SK-N-SH (cell line): ENCODE results near the gene TNIP3. TPM values are rescaled to one million over a fixed set of nuclear protein-coding genes. Genes with fewer than 3 reads are reported as not detected.

Experiments
- CTCF ChIA-PET: fragments of 300-600, 350-600 bp; formaldehyde crosslinking; extraction: SDS; loops from one replicate; lab custom pipeline; 2021; lab: Yijun Ruan, JAX
- POLR2A ChIA-PET: fragments of 350-600 bp; sonication (Branson Sonifier 250); formaldehyde crosslinking; extraction: SDS; loops from one replicate; lab custom pipeline; 2020; ENCODE audit warnings: antibody characterized with exemption, inconsistent platforms; lab: Yijun Ruan, JAX
- DNase-seq: peaks from one replicate; pipeline ENCODE4 v3.0.0; 2012
- H2AFZ ChIP-seq: fragments of 200-600 bp; sonication (generic); 2 replicates; pipeline ENCODE4 v1.8.1; 2016; ENCODE audit warnings: antibody characterized with exemption, mild to moderate bottlenecking, low read depth
- H3F3A ChIP-seq: fragments of 200-600 bp; sonication (generic); replicated peaks from 2 replicates; pipeline ENCODE3; 2016; ENCODE audit warnings: antibody characterized with exemption, mild to moderate bottlenecking; ENCODE audit not compliant: insufficient read depth
- H3K27ac ChIP-seq, 2 experiments: fragments of 200-500 bp in 1 of 2; fragments of 200-600 bp in 1 of 2; sonication (Bioruptor generic) in 1 of 2; sonication (generic), shearing (Covaris generic) in 1 of 2; 2 replicates each; pipeline versions ENCODE4 v1.5.1 to v1.6.1; 2014 to 2016; ENCODE audit warnings: low read depth in 2 of 2, inconsistent platforms in 1 of 2, low read length in 1 of 2, mild to moderate bottlenecking in 1 of 2, mixed read lengths in 1 of 2
- H3K27me3 ChIP-seq: fragments of 200-600 bp; sonication (generic), shearing (Covaris generic); 2 replicates; pipeline ENCODE4 v1.6.1; 2016; ENCODE audit warnings: mixed run types; ENCODE audit not compliant: insufficient read depth
- H3K36me3 ChIP-seq, 2 experiments: fragments of 200-500 bp in 1 of 2; fragments of 200-600 bp in 1 of 2; sonication (Bioruptor generic) in 1 of 2; sonication (generic) in 1 of 2; replicated peaks in 1 of 2; 2 replicates each; pipeline versions ENCODE3 to v1.5.1; 2014 to 2016; ENCODE audit warnings: low read length in 1 of 2, mild to moderate bottlenecking in 1 of 2; ENCODE audit not compliant: insufficient read depth in 2 of 2, control insufficient read depth in 1 of 2
- H3K4me1 ChIP-seq, 2 experiments: fragments of 200-500 bp in 1 of 2; fragments of 200-600 bp in 1 of 2; sonication (Bioruptor generic) in 1 of 2; sonication (generic), shearing (Covaris generic) in 1 of 2; 2 replicates each; pipeline versions ENCODE4 v1.5.1 to v1.6.1; 2014 to 2016; ENCODE audit warnings: low read depth in 1 of 2, low read length in 1 of 2, mixed run types in 1 of 2; ENCODE audit not compliant: insufficient read depth in 2 of 2, control insufficient read depth in 1 of 2
- H3K4me2 ChIP-seq: fragments of 200-600 bp; sonication (generic), shearing (Covaris generic); 2 replicates; pipeline ENCODE4 v1.6.1; 2017; ENCODE audit warnings: mixed run types
- H3K4me3 ChIP-seq, 2 experiments: fragments of 200-500 bp in 1 of 2; fragments of 200-600 bp in 1 of 2; sonication (Bioruptor generic) in 1 of 2; sonication (generic), shearing (Covaris generic) in 1 of 2; 2 replicates each; pipeline versions ENCODE4 v1.5.1 to v1.8.1; 2014 to 2016; ENCODE audit warnings: low read depth in 2 of 2, inconsistent platforms in 1 of 2, low read length in 1 of 2, mild to moderate bottlenecking in 1 of 2, mixed read lengths in 1 of 2, moderate library complexity in 1 of 2
- H3K79me2 ChIP-seq: fragments of 200-600 bp; sonication (generic); 2 replicates; pipeline ENCODE4 v1.8.1; 2017; ENCODE audit warnings: mild to moderate bottlenecking; ENCODE audit not compliant: insufficient read depth
- H3K9ac ChIP-seq: fragments of 200-600 bp; sonication (generic); 2 replicates; pipeline ENCODE4 v1.6.1; 2017; ENCODE audit warnings: mixed run types
- H3K9me2 ChIP-seq: fragments of 200-600 bp; sonication (generic); 2 replicates; pipeline ENCODE4 v1.6.1; 2017; ENCODE audit warnings: mixed run types
- H3K9me3 ChIP-seq: fragments of 200-600 bp; sonication (generic); 2 replicates; pipeline ENCODE4 v1.6.1; 2017; ENCODE audit warnings: mixed run types, mild to moderate bottlenecking, moderate library complexity
- H4K20me1 ChIP-seq: fragments of 200-600 bp; sonication (generic); 2 replicates; pipeline ENCODE4 v1.6.1; 2017; ENCODE audit warnings: mild to moderate bottlenecking, mixed run types; ENCODE audit not compliant: insufficient read depth
- CTCF ChIP-seq: fragments of 200-600 bp; sonication (generic); IDR thresholded peaks from 2 replicates; pipeline ENCODE4 v1.6.1; 2017; ENCODE audit warnings: antibody characterized with exemption, mild to moderate bottlenecking, moderate library complexity
- EZH2phosphoT487 ChIP-seq: fragments of 200-600 bp; sonication (generic); IDR thresholded peaks from 2 replicates; pipeline ENCODE4 v1.6.1; 2017; ENCODE audit warnings: low read depth, mixed run types, mild to moderate bottlenecking, antibody characterized with exemption, moderate library complexity, borderline replicate concordance
- MEF2A ChIP-seq: IDR thresholded peaks from 2 replicates; pipeline ENCODE4 v1.4.0; 2012; ENCODE audit warnings: low read depth, borderline replicate concordance
- MXI1 ChIP-seq: IDR thresholded peaks from 2 replicates; pipeline ENCODE4 v1.6.1; 2012; ENCODE audit warnings: mild to moderate bottlenecking, low read depth, low read length, improper control_type of control experiment
- NRF1 ChIP-seq: IDR thresholded peaks from 2 replicates; pipeline ENCODE4 v1.6.1; 2012; ENCODE audit warnings: low read depth, mild to moderate bottlenecking, low read length
- PBX3 ChIP-seq: IDR thresholded peaks from 2 replicates; pipeline ENCODE4; 2012
- RCOR1 ChIP-seq: fragments of 150-350 bp; IDR thresholded peaks from 2 replicates; pipeline ENCODE4 v1.6.1; 2017; ENCODE audit warnings: antibody characterized with exemption, low read length
- RFX5 ChIP-seq: IDR thresholded peaks from 2 replicates; pipeline ENCODE4 v1.6.1; 2012; ENCODE audit warnings: mild to moderate bottlenecking, improper control_type of control experiment, low read length
- RXRA ChIP-seq: IDR thresholded peaks from 2 replicates; pipeline ENCODE4 v1.4.0; 2012; ENCODE audit warnings: low read depth, mild to moderate bottlenecking, borderline replicate concordance
- SMC3 ChIP-seq: IDR thresholded peaks from 2 replicates; pipeline ENCODE4 v1.6.1; 2012; ENCODE audit warnings: low read depth, low read length, improper control_type of control experiment
- TAF1 ChIP-seq: IDR thresholded peaks from 2 replicates; pipeline ENCODE4 v1.6.1; 2012; ENCODE audit warnings: low read depth, mild to moderate bottlenecking, low read length, moderate library complexity, borderline replicate concordance
- TCF12 ChIP-seq: IDR thresholded peaks from 2 replicates; pipeline ENCODE4 v1.4.0; 2012
- TEAD4 ChIP-seq: IDR thresholded peaks from 2 replicates; pipeline ENCODE4 v1.4.0; 2012; ENCODE audit warnings: mild to moderate bottlenecking, borderline replicate concordance; ENCODE audit not compliant: insufficient read depth
- WGBS: methylation state at CpG from one replicate; pipeline ENCODE4 v1.1.6; 2017; ENCODE audit warnings: low lambda C conversion rate; 5-methylcytosine and 5-hydroxymethylcytosine counted together
- polyA plus RNA-seq, 3 experiments: library from polyadenylated mRNA; depleted of rRNA; stranded (reverse); fragments of >200 nt; gene quantifications; 2 replicates each; pipeline ENCODE4 v1.2.3, GENCODE V29; 2012

Gene TNIP3
- polyA plus RNA-seq, 1 of the 3 experiments (the other 2 are of a cell fraction), result 0.15 TPM

GRCh38 chr4:121094297-121094966 lies 69.7 kb downstream of the TNIP3 start:
- Histone ChIP-seq H3K36me3 (no peaks in the 10 kb centered on the region), H3K4me2 (no peak overlapping the region), H3K27ac (no peak overlapping the region), H3K4me3 (no peak overlapping the region), H3K27me3 (no peaks in the 10 kb centered on the region), H3K4me1 (no peaks in the 10 kb centered on the region), H2AFZ (no peak overlapping the region), H4K20me1 (no peaks in the 10 kb centered on the region), H3K79me2 (no peaks in the 10 kb centered on the region), H3K9me3 (no peaks in the 10 kb centered on the region), H3F3A (no peaks in the 10 kb centered on the region), H3K9me2 (no peaks in the 10 kb centered on the region), H3K9ac (no peak overlapping the region)
- DNase-seq, result no peak
- ChIA-PET POLR2A (no interaction called here), CTCF (interaction anchor here (1.1 to 1.2 kb wide), 2 partner anchors 64 to 374 kb away, joined by 3 to 5 read pairs; no protein-coding TSS in a partner anchor)
- 57% methylated on average over 3 of the region's 3 CpGs for WGBS
- TF ChIP-seq TAF1 (no peak), RXRA (no peak), MEF2A (no peak), TEAD4 (no peak), MXI1 (no peak), RCOR1 (no peak), TCF12 (no peak), EZH2phosphoT487 (no peak), SMC3 (no peak), RFX5 (no peak)

GRCh38 chr4:121093261-121093660 lies 70.9 kb downstream of the TNIP3 start:
- Histone ChIP-seq H3K9me2 (no peaks in the 10 kb centered on the region), H3F3A (no peaks in the 10 kb centered on the region), H2AFZ (no peak overlapping the region), H3K4me3 (no peak overlapping the region), H3K36me3 (no peaks in the 10 kb centered on the region), H3K4me1 (no peaks in the 10 kb centered on the region), H3K9me3 (no peaks in the 10 kb centered on the region), H3K27ac (no peak overlapping the region), H4K20me1 (no peaks in the 10 kb centered on the region), H3K9ac (no peak overlapping the region), H3K79me2 (no peaks in the 10 kb centered on the region), H3K27me3 (no peaks in the 10 kb centered on the region), H3K4me2 (no peak overlapping the region)
- POLR2A ChIA-PET, result no interaction called here
- DNase-seq, result no peak
- CTCF ChIA-PET, result no interaction called here
- TF ChIP-seq CTCF, result no peak
- TF ChIP-seq NRF1, result no peak
- no peak for TF ChIP-seq PBX3
- no peak for TF ChIP-seq SMC3
